NB4 (cell line): Measurements from ENCODE around the gene CFAP91.

Experiments
- CTCF ChIP-seq: IDR thresholded peaks from one replicate; pipeline ENCODE4 v1.5.1; 2012; ENCODE audit warnings: low read depth, low read length
- MAX ChIP-seq: IDR thresholded peaks from 2 replicates; pipeline ENCODE4 v1.6.1; 2011; ENCODE audit warnings: low read depth, low read length
- POLR2A ChIP-seq: IDR thresholded peaks from 2 replicates; pipeline ENCODE4 v1.6.1; 2011; ENCODE audit warnings: mild to moderate bottlenecking; ENCODE audit not compliant: insufficient read length; ENCODE audit errors: extremely low read depth

- TF ChIP-seq CTCF (no peak), POLR2A (no peak), MAX (no peak)
These were observed 43.6 kb downstream of the CFAP91 start for GRCh38 chr3:119746423-119746822.
